H1 (cell line): Measurements from ENCODE around the gene ENOPH1.

Experiments used
- EP300 ChIP-seq, 2 experiments: IDR thresholded peaks; 1 replicate in 1 of 2; 2 replicates in 1 of 2; pipeline ENCODE4 v1.6.1; 2011 to 2012; ENCODE audit warnings: low read depth in 2 of 2, low read length in 2 of 2, mild to moderate bottlenecking in 2 of 2, borderline replicate concordance in 1 of 2, inconsistent platforms in 1 of 2, moderate library complexity in 1 of 2
- HDAC2 ChIP-seq, 2 experiments: fragments of 300-600 bp in 1 of 2; sonication (generic) in 1 of 2; IDR thresholded peaks; 2 replicates each; pipeline ENCODE4 v1.6.1; 2011 to 2012; ENCODE audit warnings: low read depth in 2 of 2, low read length in 2 of 2, mild to moderate bottlenecking in 2 of 2, moderate library complexity in 2 of 2, borderline replicate concordance in 1 of 2, inconsistent platforms in 1 of 2
- JUND ChIP-seq: IDR thresholded peaks from 2 replicates; pipeline ENCODE4 v1.6.1; 2011; ENCODE audit warnings: mild to moderate bottlenecking, improper control_type of control experiment, low read length
- POLR2A ChIP-seq, 2 experiments: IDR thresholded peaks; 1 replicate in 1 of 2; 2 replicates in 1 of 2; pipeline ENCODE4 v1.6.1; 2011; ENCODE audit warnings: low read depth in 2 of 2, low read length in 2 of 2, mild to moderate bottlenecking in 2 of 2; ENCODE audit errors: control extremely low read depth in 1 of 2
- POLR2AphosphoS5 ChIP-seq: IDR thresholded peaks from 2 replicates; pipeline ENCODE4 v1.6.1; 2011; ENCODE audit warnings: low read depth, low read length
- RAD21 ChIP-seq, 2 experiments: IDR thresholded peaks in 1 of 2; conservative IDR thresholded peaks in 1 of 2; 2 replicates each; pipeline ENCODE4 v1.6.1; 2011; ENCODE audit warnings: low read depth in 2 of 2, low read length in 2 of 2, improper control_type of control experiment in 1 of 2, inconsistent platforms in 1 of 2, mild to moderate bottlenecking in 1 of 2, moderate library complexity in 1 of 2
- SIN3A ChIP-seq, 2 experiments: IDR thresholded peaks in 1 of 2; conservative IDR thresholded peaks in 1 of 2; 2 replicates each; pipeline ENCODE4 v1.6.1; 2011 to 2012; ENCODE audit warnings: low read length in 2 of 2, improper control_type of control experiment in 1 of 2, low read depth in 1 of 2, mild to moderate bottlenecking in 1 of 2
- SUZ12 ChIP-seq: fragments of 200-600 bp; sonication (generic); IDR thresholded peaks from 2 replicates; pipeline ENCODE4 v1.6.1; 2012; ENCODE audit warnings: mild to moderate bottlenecking, inconsistent platforms, low read length, moderate library complexity, mixed read lengths
- TEAD4 ChIP-seq: IDR thresholded peaks from 2 replicates; pipeline ENCODE4 v1.6.1; 2012; ENCODE audit warnings: low read depth, low read length, inconsistent platforms, mixed read lengths
- TF ChIP-seq, protein P1 (sequence below), 3 experiments: IDR thresholded peaks; 1 replicate in 2 of 3; 2 replicates in 1 of 3; pipeline versions ENCODE4 v1.5.1 to v1.6.1; 2011; ENCODE audit warnings: low read length in 3 of 3, mild to moderate bottlenecking in 3 of 3, inconsistent platforms in 2 of 3, low read depth in 1 of 3, moderate library complexity in 1 of 3; ENCODE audit not compliant: insufficient read depth in 1 of 3; ENCODE audit errors: control extremely low read depth in 1 of 3

DNA sequence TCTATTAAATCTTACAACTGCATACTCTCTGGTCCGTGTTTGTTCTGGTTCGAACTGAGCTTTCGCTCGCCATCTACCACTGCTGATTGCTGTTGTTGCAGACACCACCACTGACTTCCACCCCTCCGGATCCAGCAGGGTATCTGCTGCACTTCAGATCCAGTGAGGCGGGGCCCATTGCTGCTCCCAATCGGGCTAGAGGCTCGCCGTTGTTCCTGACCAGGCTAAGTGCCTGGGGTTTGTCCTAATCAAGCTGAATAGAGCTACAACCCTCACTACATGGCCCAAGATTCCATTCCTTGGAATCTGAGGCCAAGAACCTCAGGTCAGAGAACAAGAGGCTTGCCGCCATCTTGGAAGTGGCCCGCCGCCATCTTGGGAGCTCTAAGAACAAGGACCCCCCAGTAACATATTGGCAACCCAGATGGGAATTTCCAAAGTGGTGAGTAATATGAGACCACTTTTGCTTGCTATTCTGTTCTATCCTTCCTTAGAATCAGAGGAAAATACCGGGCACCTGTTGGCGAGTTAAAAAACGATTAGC is 43.3 kb downstream of the ENOPH1 start:
- TF ChIP-seq, protein P1, sequence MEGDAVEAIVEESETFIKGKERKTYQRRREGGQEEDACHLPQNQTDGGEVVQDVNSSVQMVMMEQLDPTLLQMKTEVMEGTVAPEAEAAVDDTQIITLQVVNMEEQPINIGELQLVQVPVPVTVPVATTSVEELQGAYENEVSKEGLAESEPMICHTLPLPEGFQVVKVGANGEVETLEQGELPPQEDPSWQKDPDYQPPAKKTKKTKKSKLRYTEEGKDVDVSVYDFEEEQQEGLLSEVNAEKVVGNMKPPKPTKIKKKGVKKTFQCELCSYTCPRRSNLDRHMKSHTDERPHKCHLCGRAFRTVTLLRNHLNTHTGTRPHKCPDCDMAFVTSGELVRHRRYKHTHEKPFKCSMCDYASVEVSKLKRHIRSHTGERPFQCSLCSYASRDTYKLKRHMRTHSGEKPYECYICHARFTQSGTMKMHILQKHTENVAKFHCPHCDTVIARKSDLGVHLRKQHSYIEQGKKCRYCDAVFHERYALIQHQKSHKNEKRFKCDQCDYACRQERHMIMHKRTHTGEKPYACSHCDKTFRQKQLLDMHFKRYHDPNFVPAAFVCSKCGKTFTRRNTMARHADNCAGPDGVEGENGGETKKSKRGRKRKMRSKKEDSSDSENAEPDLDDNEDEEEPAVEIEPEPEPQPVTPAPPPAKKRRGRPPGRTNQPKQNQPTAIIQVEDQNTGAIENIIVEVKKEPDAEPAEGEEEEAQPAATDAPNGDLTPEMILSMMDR (IDR thresholded peaks at IDR 0.05; ENCODE audit: control extremely low read depth in 1 of 3, insufficient read depth in 1 of 3, low read depth in 1 of 3, low read length in 3 of 3) = no peak
- TF ChIP-seq SUZ12 = no peak
- TF ChIP-seq RAD21 (IDR thresholded peaks at IDR 0.05 in 1 of 2, conservative IDR thresholded peaks at IDR 0.05 in 1 of 2; ENCODE audit: low read depth in 2 of 2, low read length in 2 of 2) = no peak
- TF ChIP-seq TEAD4 = no peak
- TF ChIP-seq SIN3A (conservative IDR thresholded peaks at IDR 0.05 in 1 of 2, IDR thresholded peaks at IDR 0.05 in 1 of 2; ENCODE audit: low read depth in 1 of 2, low read length in 2 of 2) = no peak
- no peak for TF ChIP-seq HDAC2 (IDR thresholded peaks at IDR 0.05; ENCODE audit: borderline replicate concordance in 1 of 2, low read depth in 2 of 2, low read length in 2 of 2)
- TF ChIP-seq EP300 (IDR thresholded peaks at IDR 0.05; ENCODE audit: borderline replicate concordance in 1 of 2, low read depth in 2 of 2, low read length in 2 of 2) = no peak
- TF ChIP-seq JUND = no peak
- no peak; a peak in 1 of 3 replicates for TF ChIP-seq POLR2A (IDR thresholded peaks at IDR 0.05; ENCODE audit: control extremely low read depth in 1 of 2, low read depth in 2 of 2, low read length in 2 of 2)
- no peak for TF ChIP-seq POLR2AphosphoS5
